Peyer's patch (tissue), 4 donors: ENCODE data around the gene MYO1D. TPM values are rescaled to one million over a fixed set of nuclear protein-coding genes. Genes with fewer than 3 reads are reported as not detected.
A peak's percentile ranks its signal among the peaks of the same experiment; 100 is the strongest.

Experiments
- DNase-seq, 3 donors: peaks; one replicate each; pipeline ENCODE4 v3.0.0-alpha.2; 2017 to 2019
- H3K27ac ChIP-seq, 4 donors: fragments of 200-600 bp; sonication (generic); one replicate each; pipeline ENCODE4 v1.5.1; 2016 to 2019
- H3K27me3 ChIP-seq, 2 donors: fragments of 200-600 bp; sonication (generic); one replicate each; pipeline ENCODE4 v1.5.1; 2019
- H3K36me3 ChIP-seq, 3 donors: fragments of 200-600 bp; sonication (generic); one replicate each; pipeline ENCODE4 v1.5.1; 2016 to 2019
- H3K4me1 ChIP-seq, 4 donors: fragments of 200-600 bp; sonication (generic); one replicate each; pipeline ENCODE4 v1.5.1; 2016 to 2019
- H3K4me3 ChIP-seq, 4 donors: fragments of 200-600 bp; sonication (generic); 1 replicate in 3 of 4; 2 replicates in 1 of 4; pipeline ENCODE4 v1.5.1; 2016 to 2019; ENCODE audit warnings: mild to moderate bottlenecking in 1 of 4
- H3K9me3 ChIP-seq, 4 donors: fragments of 200-600 bp; sonication (generic); one replicate each; pipeline ENCODE4 v1.5.1; 2016 to 2019; ENCODE audit warnings: mild to moderate bottlenecking in 1 of 4
- CTCF ChIP-seq, 6 experiments: fragments of 450-650 bp in 4 of 6; fragments of 200-600 bp in 2 of 6; sonication (generic) in 1 of 6; IDR thresholded peaks; one replicate each; pipeline ENCODE4 v1.5.1; 2017 to 2019; ENCODE audit warnings: antibody characterized with exemption in 6 of 6, mild to moderate bottlenecking in 3 of 6, moderate library complexity in 1 of 6
- POLR2A ChIP-seq, 2 donors: fragments of 450-650 bp; IDR thresholded peaks; one replicate each; pipeline ENCODE4 v1.5.1; 2017; ENCODE audit warnings: antibody characterized with exemption in 2 of 2, mild to moderate bottlenecking in 2 of 2, moderate library complexity in 2 of 2
- total RNA-seq, 4 donors: library from RNA; depleted of rRNA; stranded (reverse); fragments of >200 nt; gene quantifications; one replicate each; pipeline ENCODE4 v1.1.0, GENCODE V29; 2016

MYO1D gene
- total RNA-seq, 4 donors from 2014 or later = 148 to 340 (median 328) TPM

DNA sequence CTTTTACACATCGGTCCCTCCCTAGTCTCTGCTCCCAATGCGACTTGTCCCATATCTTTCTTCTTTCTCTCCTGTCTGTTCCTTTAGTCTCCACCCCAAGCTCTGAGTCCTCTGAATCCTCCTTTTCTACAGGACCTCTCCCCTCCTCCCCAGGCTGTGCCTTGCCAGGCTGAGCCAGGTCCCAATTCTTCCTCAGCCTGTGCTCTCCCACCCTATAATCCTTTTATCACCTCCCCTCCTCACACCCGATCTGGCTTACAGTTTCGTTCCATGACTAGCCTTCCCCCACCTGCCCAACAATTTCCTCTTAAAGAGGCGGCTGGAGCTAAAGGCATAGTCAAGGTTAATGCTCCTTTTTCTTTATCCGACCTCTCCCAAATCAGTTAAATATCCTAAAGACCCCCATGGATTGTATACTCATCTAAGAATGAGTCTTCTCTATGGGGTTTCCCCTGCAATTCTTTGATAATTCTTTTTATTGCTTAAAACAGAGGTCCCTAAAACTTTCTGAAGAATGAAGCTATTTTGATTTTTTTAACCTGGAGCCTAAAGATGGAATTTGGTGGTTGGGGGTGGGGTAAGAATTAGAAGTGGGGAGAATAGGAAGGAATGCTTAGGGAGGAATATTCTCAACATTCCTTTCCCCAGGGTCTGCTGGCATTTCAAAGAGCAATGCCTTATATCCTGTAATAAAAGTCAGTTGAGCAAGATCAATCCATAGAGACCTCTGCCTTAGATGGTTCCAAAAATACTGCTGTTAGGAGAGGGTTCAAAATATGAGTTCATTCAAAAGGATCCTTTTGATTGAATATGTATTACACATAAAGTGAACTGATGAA lies 102.8 kb downstream of the MYO1D start:
- DNase-seq = no peak
- TF ChIP-seq POLR2A (IDR thresholded peaks at IDR 0.05) (no peak), CTCF (IDR thresholded peaks at IDR 0.05) (no peak)
- Histone ChIP-seq H3K27ac (no peak overlapping the region), H3K4me1 (no peaks in the 10 kb centered on the region), H3K36me3 (peaks cover 0 to 2% (median 0%) of the 10 kb centered on the region in 3 donors), H3K27me3 (no peaks in the 10 kb centered on the region), H3K4me3 (no peak overlapping the region), H3K9me3 (no peaks in the 10 kb centered on the region)

DNA sequence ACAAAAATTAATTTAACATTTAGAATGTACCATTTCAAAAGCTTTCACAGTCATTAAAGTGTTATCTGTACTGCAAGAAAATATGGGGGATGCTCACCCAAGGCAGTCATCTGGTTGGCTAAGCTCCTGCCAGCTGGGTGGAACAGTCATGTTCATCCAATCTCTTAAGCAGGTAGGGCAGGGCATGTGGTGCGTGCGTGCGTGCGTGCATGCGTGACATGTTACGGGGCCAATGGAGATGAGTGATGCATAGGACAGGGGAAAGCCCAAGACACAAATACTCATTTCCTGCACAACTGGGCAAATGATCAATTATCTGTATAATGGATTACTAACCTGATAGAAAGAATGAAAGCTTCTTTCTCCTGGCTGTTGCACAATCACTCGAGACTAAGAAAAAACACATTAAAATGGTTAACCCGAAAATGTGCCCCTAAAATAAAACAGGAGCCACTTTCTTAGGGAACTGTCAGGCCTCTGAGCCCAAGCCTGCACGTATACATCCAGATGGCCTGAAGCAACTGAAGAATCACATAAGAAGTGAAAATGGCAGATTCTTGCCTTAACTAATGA lies 104.4 kb downstream of the MYO1D start:
- TF ChIP-seq CTCF (IDR thresholded peaks at IDR 0.05) = no peak
- no peak for TF ChIP-seq POLR2A (IDR thresholded peaks at IDR 0.05)
- no peaks in the 10 kb centered on the region for H3K27me3 ChIP-seq
- H3K9me3 ChIP-seq = no peaks in the 10 kb centered on the region
- no peak overlapping the region for H3K4me3 ChIP-seq
- H3K36me3 ChIP-seq = peaks cover 0 to 15% (median 0%) of the 10 kb centered on the region in 3 donors
- DNase-seq = no peak
- H3K4me1 ChIP-seq = no peaks in the 10 kb centered on the region
- no peak overlapping the region for H3K27ac ChIP-seq

GRCh38 chr17:32771396-32771795 lies 105.5 kb downstream of the MYO1D start:
- no peak for TF ChIP-seq CTCF (IDR thresholded peaks at IDR 0.05)
- TF ChIP-seq POLR2A (IDR thresholded peaks at IDR 0.05) = no peak

DNA sequence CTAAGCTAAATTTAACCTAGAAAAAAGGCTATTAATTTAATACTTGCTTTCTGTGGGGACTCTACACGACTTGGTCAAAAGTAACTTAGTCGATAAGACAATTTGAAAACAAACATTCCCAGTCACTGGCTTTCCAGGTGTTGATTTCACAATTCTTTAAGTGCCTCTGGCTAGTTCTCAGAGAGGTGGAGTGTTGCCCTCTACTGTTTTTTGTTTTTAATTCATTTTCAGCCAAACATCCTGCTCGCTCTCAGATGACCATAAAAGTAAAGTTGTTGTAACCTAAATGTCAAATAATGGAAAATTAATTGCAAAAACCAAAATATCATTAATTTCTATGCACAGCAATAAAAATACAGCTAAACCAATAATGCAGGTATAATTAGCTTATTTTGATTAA lies 107.1 kb downstream of the MYO1D start:
- Histone ChIP-seq H3K36me3 (peaks cover 0 to 36% (median 0%) of the 10 kb centered on the region in 3 donors), H3K4me1 (no peaks in the 10 kb centered on the region), H3K9me3 (no peaks in the 10 kb centered on the region), H3K27ac (no peak overlapping the region), H3K27me3 (no peaks in the 10 kb centered on the region), H3K4me3 (no peak overlapping the region)
- DNase-seq = no peak
- no peak for TF ChIP-seq POLR2A (IDR thresholded peaks at IDR 0.05)
- peak in 1 of 6 experiments; percentile 4 for TF ChIP-seq CTCF (IDR thresholded peaks at IDR 0.05)

More at GRCh38 chr17:32771396-32771795, 105.5 kb downstream of the MYO1D start:
- no peak overlapping the region for H3K4me3 ChIP-seq
- H3K27ac ChIP-seq = no peak overlapping the region
- DNase-seq = no peak
- no peaks in the 10 kb centered on the region for H3K9me3 ChIP-seq
- H3K27me3 ChIP-seq = no peaks in the 10 kb centered on the region
- H3K36me3 ChIP-seq = peaks cover 0 to 26% (median 0%) of the 10 kb centered on the region in 3 donors
- H3K4me1 ChIP-seq = no peaks in the 10 kb centered on the region

- Histone ChIP-seq H3K36me3 (peaks cover 0 to 54% (median 0%) of the 10 kb centered on the region in 3 donors), H3K4me3 (no peak overlapping the region), H3K9me3 (no peaks in the 10 kb centered on the region), H3K4me1 (no peaks in the 10 kb centered on the region), H3K27ac (no peak overlapping the region), H3K27me3 (no peaks in the 10 kb centered on the region)
- TF ChIP-seq POLR2A (IDR thresholded peaks at IDR 0.05) (no peak), CTCF (IDR thresholded peaks at IDR 0.05) (no peak)
- no peak for DNase-seq
Observed at GRCh38 chr17:32763855-32764439, 113.0 kb downstream of the MYO1D start.
